DOHH2 (cell line): ENCODE results near the gene AKR1C4.

Source experiments
- H3F3A ChIP-seq: fragments of 200-600 bp; sonication (generic), shearing (Covaris generic); 2 replicates; pipeline ENCODE4 v1.6.0; 2016; ENCODE audit warnings: antibody characterized with exemption, mild to moderate bottlenecking; ENCODE audit not compliant: control insufficient read depth, insufficient read depth
- H3K27ac ChIP-seq: fragments of 200-600 bp; sonication (generic); 2 replicates; pipeline ENCODE4 v1.5.1; 2014; ENCODE audit warnings: low read depth, mild to moderate bottlenecking, low read length, moderate library complexity
- H3K27me3 ChIP-seq: fragments of 200-600 bp; sonication (generic); 2 replicates; pipeline ENCODE4 v1.6.1; 2014; ENCODE audit warnings: mild to moderate bottlenecking, low read length, mixed read lengths; ENCODE audit not compliant: control insufficient read depth
- H3K36me3 ChIP-seq: fragments of 200-600 bp; sonication (generic); 2 replicates; pipeline ENCODE4 v1.6.1; 2014; ENCODE audit warnings: mild to moderate bottlenecking, low read length, moderate library complexity, mixed read lengths; ENCODE audit not compliant: control insufficient read depth
- H3K4me1 ChIP-seq: fragments of 200-600 bp; sonication (generic); 2 replicates; pipeline ENCODE4 v1.6.1; 2014; ENCODE audit warnings: mild to moderate bottlenecking, low read length, mixed read lengths; ENCODE audit not compliant: control insufficient read depth
- H3K4me2 ChIP-seq: fragments of 200-600 bp; sonication (generic); 2 replicates; pipeline ENCODE4 v1.6.0; 2014; ENCODE audit warnings: mild to moderate bottlenecking, low read length, moderate library complexity
- H3K4me3 ChIP-seq: fragments of 200-600 bp; sonication (generic); 2 replicates; pipeline ENCODE4 v1.5.1; 2014; ENCODE audit warnings: mild to moderate bottlenecking, low read length, mixed read lengths
- H3K79me2 ChIP-seq: fragments of 200-600 bp; sonication (generic); 2 replicates; pipeline ENCODE4 v1.6.1; 2014; ENCODE audit warnings: mild to moderate bottlenecking, low read length, mixed read lengths; ENCODE audit not compliant: control insufficient read depth
- H3K9me2 ChIP-seq: fragments of 200-600 bp; sonication (generic); replicated peaks from 2 replicates; pipeline ENCODE4 v1.6.1; 2014; ENCODE audit warnings: mild to moderate bottlenecking, low read length, mixed read lengths; ENCODE audit not compliant: control insufficient read depth
- H3K9me3 ChIP-seq: fragments of 200-600 bp; sonication (generic); 2 replicates; pipeline ENCODE4 v1.6.1; 2014; ENCODE audit warnings: antibody characterized with exemption, low read length, mixed read lengths; ENCODE audit not compliant: control insufficient read depth, insufficient read depth
- H4K20me1 ChIP-seq: fragments of 200-600 bp; sonication (generic); 2 replicates; pipeline ENCODE4 v1.6.0; 2014; ENCODE audit warnings: low read depth, mild to moderate bottlenecking, antibody characterized with exemption, low read length, moderate library complexity; ENCODE audit not compliant: control insufficient read depth, insufficient read depth
- EZH2phosphoT487 ChIP-seq: fragments of 200-600 bp; sonication (generic); IDR thresholded peaks from 2 replicates; pipeline ENCODE4 v1.6.1; 2017; ENCODE audit warnings: borderline replicate concordance, mild to moderate bottlenecking, antibody characterized with exemption, low read length, moderate library complexity, mixed read lengths
- TF ChIP-seq, protein P1 (sequence below): fragments of 200-600 bp; sonication (generic); IDR thresholded peaks from one replicate; pipeline ENCODE4 v1.5.1; 2014; ENCODE audit warnings: antibody characterized with exemption, mild to moderate bottlenecking, low read depth, low read length; ENCODE audit not compliant: poor library complexity, severe bottlenecking

AKR1C4 gene

DNA sequence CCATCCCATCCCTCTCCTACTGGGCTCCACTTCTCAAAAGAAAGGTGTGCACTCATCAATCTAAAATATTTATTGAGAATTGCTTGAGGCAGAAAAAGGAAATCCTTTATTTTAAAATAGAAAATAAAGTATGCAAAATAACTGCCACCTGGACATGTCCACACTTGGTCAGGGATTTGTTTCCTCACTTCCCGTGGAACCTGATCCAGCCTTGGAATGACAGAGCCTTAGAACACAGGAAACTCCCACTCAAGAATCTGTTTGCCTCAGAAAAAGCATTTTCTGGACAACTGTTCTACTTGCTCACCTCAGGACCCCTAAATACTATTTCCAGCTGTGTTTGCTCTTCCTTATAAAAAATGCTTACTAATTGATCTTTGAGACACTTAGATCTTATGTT, 40.7 kb upstream of the AKR1C4 start:
- Histone ChIP-seq H3K36me3 (no peaks in the 10 kb centered on the region), H3K9me2 (no peaks in the 10 kb centered on the region), H3K4me3 (no peak overlapping the region), H3K4me2 (no peak overlapping the region), H3K27me3 (no peaks in the 10 kb centered on the region), H3F3A (no peaks in the 10 kb centered on the region), H3K27ac (no peak overlapping the region), H4K20me1 (no peaks in the 10 kb centered on the region), H3K4me1 (no peaks in the 10 kb centered on the region), H3K9me3 (no peaks in the 10 kb centered on the region), H3K79me2 (no peaks in the 10 kb centered on the region)
- TF ChIP-seq, protein P1, sequence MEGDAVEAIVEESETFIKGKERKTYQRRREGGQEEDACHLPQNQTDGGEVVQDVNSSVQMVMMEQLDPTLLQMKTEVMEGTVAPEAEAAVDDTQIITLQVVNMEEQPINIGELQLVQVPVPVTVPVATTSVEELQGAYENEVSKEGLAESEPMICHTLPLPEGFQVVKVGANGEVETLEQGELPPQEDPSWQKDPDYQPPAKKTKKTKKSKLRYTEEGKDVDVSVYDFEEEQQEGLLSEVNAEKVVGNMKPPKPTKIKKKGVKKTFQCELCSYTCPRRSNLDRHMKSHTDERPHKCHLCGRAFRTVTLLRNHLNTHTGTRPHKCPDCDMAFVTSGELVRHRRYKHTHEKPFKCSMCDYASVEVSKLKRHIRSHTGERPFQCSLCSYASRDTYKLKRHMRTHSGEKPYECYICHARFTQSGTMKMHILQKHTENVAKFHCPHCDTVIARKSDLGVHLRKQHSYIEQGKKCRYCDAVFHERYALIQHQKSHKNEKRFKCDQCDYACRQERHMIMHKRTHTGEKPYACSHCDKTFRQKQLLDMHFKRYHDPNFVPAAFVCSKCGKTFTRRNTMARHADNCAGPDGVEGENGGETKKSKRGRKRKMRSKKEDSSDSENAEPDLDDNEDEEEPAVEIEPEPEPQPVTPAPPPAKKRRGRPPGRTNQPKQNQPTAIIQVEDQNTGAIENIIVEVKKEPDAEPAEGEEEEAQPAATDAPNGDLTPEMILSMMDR, result no peak
- TF ChIP-seq EZH2phosphoT487, result no peak

DNA sequence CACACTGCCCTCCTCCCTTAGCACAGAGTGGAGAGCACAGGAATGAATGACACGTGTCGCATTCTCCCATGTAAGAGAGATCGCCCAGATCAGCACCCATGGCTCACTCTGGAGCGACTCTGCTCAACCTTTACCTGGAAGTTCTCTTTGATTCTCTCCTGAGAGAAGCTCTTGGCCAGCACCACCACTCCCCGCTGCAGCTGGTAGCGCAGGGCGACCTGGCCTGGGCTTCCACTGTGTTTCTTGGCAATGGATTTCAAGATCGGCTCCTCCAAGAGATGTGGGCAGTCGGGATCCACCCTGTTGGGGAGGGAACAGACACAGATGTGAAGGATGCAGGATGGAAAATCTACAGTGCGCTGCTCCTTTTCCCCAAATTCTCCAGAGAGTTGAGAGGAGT, 39.1 kb upstream of the AKR1C4 start:
- H3K27me3 ChIP-seq, result no peaks in the 10 kb centered on the region
- H3K79me2 ChIP-seq, result no peaks in the 10 kb centered on the region
- no peaks in the 10 kb centered on the region for H3F3A ChIP-seq
- H3K4me1 ChIP-seq, result no peaks in the 10 kb centered on the region
- H3K36me3 ChIP-seq, result no peaks in the 10 kb centered on the region
- no peak overlapping the region for H3K4me2 ChIP-seq
- H3K4me3 ChIP-seq, result no peak overlapping the region
- no peak for TF ChIP-seq EZH2phosphoT487
- TF ChIP-seq, protein P1, result no peak
- no peaks in the 10 kb centered on the region for H3K9me3 ChIP-seq
- no peaks in the 10 kb centered on the region for H3K9me2 ChIP-seq
- no peak overlapping the region for H3K27ac ChIP-seq
- H4K20me1 ChIP-seq, result no peaks in the 10 kb centered on the region

DNA sequence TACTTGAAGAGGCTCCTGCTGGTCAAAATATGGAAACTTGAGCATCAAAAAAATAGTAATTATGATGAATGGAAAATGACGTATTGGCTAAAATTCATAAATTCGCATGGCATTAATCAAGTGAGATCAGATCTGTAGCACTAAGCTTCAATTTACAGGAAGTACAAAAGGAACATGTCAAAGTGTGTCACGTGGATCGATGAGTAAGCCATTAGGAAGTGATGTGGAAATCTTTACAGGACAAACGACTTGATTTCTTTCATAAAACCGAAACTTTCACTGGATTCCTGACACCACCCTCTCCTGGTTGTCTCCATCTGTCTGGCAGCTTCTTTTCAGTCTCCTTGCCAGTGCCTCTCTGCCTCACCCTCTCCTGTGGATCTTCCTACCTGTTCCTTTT, 37.5 kb upstream of the AKR1C4 start:
- Histone ChIP-seq H3K4me1 (no peaks in the 10 kb centered on the region), H3K4me3 (no peak overlapping the region)

More for the DNA sequence above, 37.5 kb upstream of the AKR1C4 start:
- H3K9me2 ChIP-seq, result no peaks in the 10 kb centered on the region
- H3F3A ChIP-seq, result no peaks in the 10 kb centered on the region
- no peaks in the 10 kb centered on the region for H3K36me3 ChIP-seq
- no peaks in the 10 kb centered on the region for H3K9me3 ChIP-seq
- H4K20me1 ChIP-seq, result no peaks in the 10 kb centered on the region
- no peak overlapping the region for H3K4me2 ChIP-seq
- H3K27ac ChIP-seq, result no peak overlapping the region
- H3K27me3 ChIP-seq, result no peaks in the 10 kb centered on the region
- TF ChIP-seq, protein P1, result no peak
- no peak for TF ChIP-seq EZH2phosphoT487
- no peaks in the 10 kb centered on the region for H3K79me2 ChIP-seq
